WTC11 (cell line): ENCODE data around the gene SLC9A9. TPM values are rescaled to one million over a fixed set of nuclear protein-coding genes. Genes with fewer than 3 reads are reported as not detected.

Source experiments
- ATAC-seq: fragments of 200-7000 bp; cut with Tn5 transposase; 2 replicates; pipeline ENCODE4 v1.10.0; 2021; ENCODE audit warnings: mild to moderate bottlenecking, moderate library complexity
- CTCF ChIA-PET: fragments of 300-600 bp; sonication (Branson Sonifier 250); formaldehyde crosslinking; loops from one replicate; lab custom pipeline; 2021; ENCODE audit warnings: antibody characterized with exemption; lab: Charles Lee
- POLR2A ChIA-PET: fragments of 350-600 bp; sonication (Branson Sonifier 250); formaldehyde crosslinking; loops from one replicate; lab custom pipeline; 2021; ENCODE audit warnings: antibody characterized with exemption; lab: Charles Lee
- DNase-seq: peaks from one replicate; pipeline ENCODE4 v3.0.0; 2021; ENCODE audit warnings: low spot score
- H3K27ac Mint-ChIP-seq: 2 replicates; pipeline ENCODE4 v1.8.0; 2021; ENCODE audit warnings: mixed read lengths
- H3K27me3 Mint-ChIP-seq: 2 replicates; pipeline ENCODE4 v1.8.0; 2021; ENCODE audit warnings: low read depth, mild to moderate bottlenecking, moderate library complexity, mixed read lengths
- H3K36me3 Mint-ChIP-seq: 2 replicates; pipeline ENCODE4 v1.8.0; 2021; ENCODE audit warnings: mixed read lengths
- H3K4me1 Mint-ChIP-seq: 2 replicates; pipeline ENCODE4 v1.8.0; 2022; ENCODE audit warnings: mixed read lengths
- H3K4me3 Mint-ChIP-seq: 2 replicates; pipeline ENCODE4 v1.8.0; 2021; ENCODE audit warnings: mild to moderate bottlenecking, moderate library complexity, mixed read lengths
- H3K9me3 Mint-ChIP-seq: 2 replicates; pipeline ENCODE4 v1.8.0; 2021; ENCODE audit warnings: mixed read lengths
- ATF1 ChIP-seq: sonication (generic); formaldehyde crosslinking; IDR thresholded peaks from 2 replicates; pipeline ENCODE4 v1.8.1; 2023; ENCODE audit warnings: mild to moderate bottlenecking, moderate library complexity, missing genetic modification reagents
- CREB1 ChIP-seq: sonication (generic); formaldehyde crosslinking; IDR thresholded peaks from 2 replicates; pipeline ENCODE4 v1.8.0; 2023; ENCODE audit warnings: mild to moderate bottlenecking, missing genetic modification reagents
- OVOL2 ChIP-seq: fragments of 250-450 bp; sonication (Bioruptor Pico); IDR thresholded peaks from 2 replicates; pipeline ENCODE4 v1.9.0; 2021; ENCODE audit warnings: mild to moderate bottlenecking, borderline replicate concordance
- TCF7 ChIP-seq: sonication (generic); formaldehyde crosslinking; IDR thresholded peaks from 2 replicates; pipeline ENCODE4 v1.8.0; 2022; ENCODE audit warnings: mild to moderate bottlenecking, low read depth, missing genetic modification reagents, moderate library complexity
- TEAD4 ChIP-seq: sonication (generic); formaldehyde crosslinking; IDR thresholded peaks from 2 replicates; pipeline ENCODE4 v1.8.0; 2022; ENCODE audit warnings: mild to moderate bottlenecking, missing genetic modification reagents
- ZNF121 ChIP-seq: sonication (generic); formaldehyde crosslinking; IDR thresholded peaks from 2 replicates; pipeline ENCODE4 v1.8.0; 2023; ENCODE audit warnings: missing genetic modification reagents
- ZNF317 ChIP-seq: sonication (generic); formaldehyde crosslinking; IDR thresholded peaks from 2 replicates; pipeline ENCODE4 v1.8.1; 2023; ENCODE audit warnings: low read depth, mild to moderate bottlenecking, moderate library complexity, missing genetic modification reagents, borderline replicate concordance
- ZNF396 ChIP-seq: fragments of 250-450 bp; sonication (Bioruptor Pico); IDR thresholded peaks from 2 replicates; pipeline ENCODE4 v1.8.0; 2021; ENCODE audit warnings: mild to moderate bottlenecking, moderate library complexity, borderline replicate concordance
- ZNF416 ChIP-seq: fragments of 250-450 bp; sonication (Bioruptor Pico); IDR thresholded peaks from 2 replicates; pipeline ENCODE4 v1.9.0; 2021; ENCODE audit warnings: mild to moderate bottlenecking, inconsistent platforms
- total RNA-seq: library from RNA; stranded (reverse); gene quantifications from 3 replicates; pipeline ENCODE4 v1.2.3, GENCODE V29; 2021
- TF ChIP-seq, protein P1 (sequence below): sonication (generic); formaldehyde crosslinking; IDR thresholded peaks from 2 replicates; pipeline ENCODE4 v1.8.0; 2022; ENCODE audit warnings: mild to moderate bottlenecking, missing genetic modification reagents
- TF ChIP-seq, protein P2 (sequence below): fragments of 250-450 bp; sonication (Bioruptor Pico); conservative IDR thresholded peaks from 2 replicates; pipeline ENCODE4 v1.9.0; 2021; ENCODE audit warnings: mild to moderate bottlenecking
- TF ChIP-seq, protein P3 (sequence below): sonication (generic); formaldehyde crosslinking; IDR thresholded peaks from 2 replicates; pipeline ENCODE4 v1.8.0; 2023; ENCODE audit warnings: mild to moderate bottlenecking, missing genetic modification reagents
- TF ChIP-seq, protein P4 (sequence below): sonication (generic); formaldehyde crosslinking; IDR thresholded peaks from 2 replicates; pipeline ENCODE4 v1.8.1; 2022; ENCODE audit warnings: mild to moderate bottlenecking, moderate library complexity, missing genetic modification reagents
- TF ChIP-seq, protein P5 (sequence below): sonication (generic); formaldehyde crosslinking; IDR thresholded peaks from 2 replicates; pipeline ENCODE4 v1.8.0; 2022; ENCODE audit warnings: mild to moderate bottlenecking, missing genetic modification reagents
- TF ChIP-seq, protein P6 (sequence below): sonication (generic); formaldehyde crosslinking; IDR thresholded peaks from 2 replicates; pipeline ENCODE4 v1.8.1; 2023; ENCODE audit warnings: mild to moderate bottlenecking, missing genetic modification reagents
- TF ChIP-seq, protein P7 (sequence below): fragments of 250-450 bp; sonication (Bioruptor Pico); IDR thresholded peaks from 2 replicates; pipeline ENCODE4 v1.9.0; 2021; ENCODE audit warnings: mild to moderate bottlenecking

SLC9A9 gene
- total RNA-seq, 1 experiment from 2014 or later, result 1.2 TPM

DNA sequence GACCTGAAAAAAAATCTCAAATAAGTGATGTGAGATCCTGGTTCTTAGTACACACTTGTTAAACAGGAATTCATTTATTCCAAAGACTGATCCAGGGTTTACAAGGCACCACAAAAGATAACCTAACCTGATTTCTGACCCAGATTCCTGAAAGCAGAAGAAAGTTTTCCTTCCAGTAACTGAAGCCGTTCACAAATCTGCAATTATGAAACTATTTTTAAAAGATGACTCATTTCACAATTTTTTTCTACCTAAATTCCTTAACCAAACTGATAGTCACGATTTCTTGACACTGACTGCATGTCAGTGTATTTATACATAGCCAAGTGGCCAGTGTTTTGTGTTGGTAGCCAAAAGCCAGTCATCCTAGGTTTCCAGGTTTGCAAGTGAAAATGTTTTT, 17.1 kb downstream of the SLC9A9 start:
- ChIA-PET POLR2A (no interaction called here), CTCF (no interaction called here)
- DNase-seq, result no peak
- H3K4me3 Mint-ChIP-seq, result no peak overlapping the region
- no peak overlapping the region for H3K27ac Mint-ChIP-seq
- TF ChIP-seq ATF1 (CRISPR knock-in tag), result no peak
- no peak for TF ChIP-seq ZNF396 (CRISPR knock-in tag)
- TF ChIP-seq, protein P1, sequence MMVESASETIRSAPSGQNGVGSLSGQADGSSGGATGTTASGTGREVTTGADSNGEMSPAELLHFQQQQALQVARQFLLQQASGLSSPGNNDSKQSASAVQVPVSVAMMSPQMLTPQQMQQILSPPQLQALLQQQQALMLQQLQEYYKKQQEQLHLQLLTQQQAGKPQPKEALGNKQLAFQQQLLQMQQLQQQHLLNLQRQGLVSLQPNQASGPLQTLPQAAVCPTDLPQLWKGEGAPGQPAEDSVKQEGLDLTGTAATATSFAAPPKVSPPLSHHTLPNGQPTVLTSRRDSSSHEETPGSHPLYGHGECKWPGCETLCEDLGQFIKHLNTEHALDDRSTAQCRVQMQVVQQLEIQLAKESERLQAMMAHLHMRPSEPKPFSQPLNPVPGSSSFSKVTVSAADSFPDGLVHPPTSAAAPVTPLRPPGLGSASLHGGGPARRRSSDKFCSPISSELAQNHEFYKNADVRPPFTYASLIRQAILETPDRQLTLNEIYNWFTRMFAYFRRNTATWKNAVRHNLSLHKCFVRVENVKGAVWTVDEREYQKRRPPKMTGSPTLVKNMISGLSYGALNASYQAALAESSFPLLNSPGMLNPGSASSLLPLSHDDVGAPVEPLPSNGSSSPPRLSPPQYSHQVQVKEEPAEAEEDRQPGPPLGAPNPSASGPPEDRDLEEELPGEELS (CRISPR knock-in tag), result no peak
- TF ChIP-seq, protein P2, sequence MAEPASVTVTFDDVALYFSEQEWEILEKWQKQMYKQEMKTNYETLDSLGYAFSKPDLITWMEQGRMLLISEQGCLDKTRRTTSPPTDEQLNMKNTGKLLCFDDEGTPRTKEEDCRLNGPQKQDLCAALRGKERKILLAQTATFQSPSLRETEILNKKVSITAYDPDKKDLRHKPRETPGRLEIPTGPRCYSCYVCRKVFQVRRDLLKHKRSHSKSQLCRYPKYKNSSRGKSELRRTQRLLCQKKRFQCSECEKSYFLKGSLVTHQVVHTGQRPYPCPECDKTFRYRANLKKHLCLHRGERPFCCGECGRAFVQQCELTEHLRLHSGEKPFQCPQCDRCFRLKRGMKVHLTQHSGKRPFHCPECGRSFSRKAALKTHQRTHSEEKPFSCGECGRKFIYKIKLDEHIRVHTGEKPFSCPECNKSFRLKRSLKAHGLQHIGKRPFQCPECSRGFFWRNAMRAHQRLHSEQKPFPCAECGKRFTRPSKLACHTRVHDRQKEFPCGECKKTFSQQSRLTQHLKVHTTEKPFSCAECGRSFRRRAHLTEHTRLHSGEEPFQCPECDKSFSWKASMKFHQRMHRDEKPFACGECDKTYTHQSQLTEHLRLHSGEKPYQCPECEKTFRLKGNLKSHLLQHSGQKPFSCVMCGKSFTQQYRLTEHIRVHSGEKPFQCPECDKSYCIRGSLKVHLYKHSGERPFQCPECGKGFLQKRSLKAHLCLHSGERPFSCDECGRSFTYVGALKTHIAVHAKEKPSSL, result no peak
- TF ChIP-seq ZNF416 (CRISPR knock-in tag), result no peak
- no peak for TF ChIP-seq ZNF317
- TF ChIP-seq CREB1 (CRISPR knock-in tag), result no peak
- TF ChIP-seq, protein P3, sequence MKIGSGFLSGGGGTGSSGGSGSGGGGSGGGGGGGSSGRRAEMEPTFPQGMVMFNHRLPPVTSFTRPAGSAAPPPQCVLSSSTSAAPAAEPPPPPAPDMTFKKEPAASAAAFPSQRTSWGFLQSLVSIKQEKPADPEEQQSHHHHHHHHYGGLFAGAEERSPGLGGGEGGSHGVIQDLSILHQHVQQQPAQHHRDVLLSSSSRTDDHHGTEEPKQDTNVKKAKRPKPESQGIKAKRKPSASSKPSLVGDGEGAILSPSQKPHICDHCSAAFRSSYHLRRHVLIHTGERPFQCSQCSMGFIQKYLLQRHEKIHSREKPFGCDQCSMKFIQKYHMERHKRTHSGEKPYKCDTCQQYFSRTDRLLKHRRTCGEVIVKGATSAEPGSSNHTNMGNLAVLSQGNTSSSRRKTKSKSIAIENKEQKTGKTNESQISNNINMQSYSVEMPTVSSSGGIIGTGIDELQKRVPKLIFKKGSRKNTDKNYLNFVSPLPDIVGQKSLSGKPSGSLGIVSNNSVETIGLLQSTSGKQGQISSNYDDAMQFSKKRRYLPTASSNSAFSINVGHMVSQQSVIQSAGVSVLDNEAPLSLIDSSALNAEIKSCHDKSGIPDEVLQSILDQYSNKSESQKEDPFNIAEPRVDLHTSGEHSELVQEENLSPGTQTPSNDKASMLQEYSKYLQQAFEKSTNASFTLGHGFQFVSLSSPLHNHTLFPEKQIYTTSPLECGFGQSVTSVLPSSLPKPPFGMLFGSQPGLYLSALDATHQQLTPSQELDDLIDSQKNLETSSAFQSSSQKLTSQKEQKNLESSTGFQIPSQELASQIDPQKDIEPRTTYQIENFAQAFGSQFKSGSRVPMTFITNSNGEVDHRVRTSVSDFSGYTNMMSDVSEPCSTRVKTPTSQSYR, result no peak
- TF ChIP-seq, protein P4, sequence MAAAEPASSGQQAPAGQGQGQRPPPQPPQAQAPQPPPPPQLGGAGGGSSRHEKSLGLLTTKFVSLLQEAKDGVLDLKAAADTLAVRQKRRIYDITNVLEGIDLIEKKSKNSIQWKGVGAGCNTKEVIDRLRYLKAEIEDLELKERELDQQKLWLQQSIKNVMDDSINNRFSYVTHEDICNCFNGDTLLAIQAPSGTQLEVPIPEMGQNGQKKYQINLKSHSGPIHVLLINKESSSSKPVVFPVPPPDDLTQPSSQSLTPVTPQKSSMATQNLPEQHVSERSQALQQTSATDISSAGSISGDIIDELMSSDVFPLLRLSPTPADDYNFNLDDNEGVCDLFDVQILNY (CRISPR knock-in tag), result no peak
- TF ChIP-seq TEAD4 (CRISPR knock-in tag), result no peak
- TF ChIP-seq ZNF121 (CRISPR knock-in tag), result no peak
- no peak for TF ChIP-seq OVOL2 (CRISPR knock-in tag)
- TF ChIP-seq, protein P5, sequence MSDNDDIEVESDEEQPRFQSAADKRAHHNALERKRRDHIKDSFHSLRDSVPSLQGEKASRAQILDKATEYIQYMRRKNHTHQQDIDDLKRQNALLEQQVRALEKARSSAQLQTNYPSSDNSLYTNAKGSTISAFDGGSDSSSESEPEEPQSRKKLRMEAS, result no peak
- TF ChIP-seq, protein P6, sequence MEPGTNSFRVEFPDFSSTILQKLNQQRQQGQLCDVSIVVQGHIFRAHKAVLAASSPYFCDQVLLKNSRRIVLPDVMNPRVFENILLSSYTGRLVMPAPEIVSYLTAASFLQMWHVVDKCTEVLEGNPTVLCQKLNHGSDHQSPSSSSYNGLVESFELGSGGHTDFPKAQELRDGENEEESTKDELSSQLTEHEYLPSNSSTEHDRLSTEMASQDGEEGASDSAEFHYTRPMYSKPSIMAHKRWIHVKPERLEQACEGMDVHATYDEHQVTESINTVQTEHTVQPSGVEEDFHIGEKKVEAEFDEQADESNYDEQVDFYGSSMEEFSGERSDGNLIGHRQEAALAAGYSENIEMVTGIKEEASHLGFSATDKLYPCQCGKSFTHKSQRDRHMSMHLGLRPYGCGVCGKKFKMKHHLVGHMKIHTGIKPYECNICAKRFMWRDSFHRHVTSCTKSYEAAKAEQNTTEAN (CRISPR knock-in tag), result no peak
- no peak for TF ChIP-seq TCF7 (CRISPR knock-in tag)
- TF ChIP-seq, protein P7, sequence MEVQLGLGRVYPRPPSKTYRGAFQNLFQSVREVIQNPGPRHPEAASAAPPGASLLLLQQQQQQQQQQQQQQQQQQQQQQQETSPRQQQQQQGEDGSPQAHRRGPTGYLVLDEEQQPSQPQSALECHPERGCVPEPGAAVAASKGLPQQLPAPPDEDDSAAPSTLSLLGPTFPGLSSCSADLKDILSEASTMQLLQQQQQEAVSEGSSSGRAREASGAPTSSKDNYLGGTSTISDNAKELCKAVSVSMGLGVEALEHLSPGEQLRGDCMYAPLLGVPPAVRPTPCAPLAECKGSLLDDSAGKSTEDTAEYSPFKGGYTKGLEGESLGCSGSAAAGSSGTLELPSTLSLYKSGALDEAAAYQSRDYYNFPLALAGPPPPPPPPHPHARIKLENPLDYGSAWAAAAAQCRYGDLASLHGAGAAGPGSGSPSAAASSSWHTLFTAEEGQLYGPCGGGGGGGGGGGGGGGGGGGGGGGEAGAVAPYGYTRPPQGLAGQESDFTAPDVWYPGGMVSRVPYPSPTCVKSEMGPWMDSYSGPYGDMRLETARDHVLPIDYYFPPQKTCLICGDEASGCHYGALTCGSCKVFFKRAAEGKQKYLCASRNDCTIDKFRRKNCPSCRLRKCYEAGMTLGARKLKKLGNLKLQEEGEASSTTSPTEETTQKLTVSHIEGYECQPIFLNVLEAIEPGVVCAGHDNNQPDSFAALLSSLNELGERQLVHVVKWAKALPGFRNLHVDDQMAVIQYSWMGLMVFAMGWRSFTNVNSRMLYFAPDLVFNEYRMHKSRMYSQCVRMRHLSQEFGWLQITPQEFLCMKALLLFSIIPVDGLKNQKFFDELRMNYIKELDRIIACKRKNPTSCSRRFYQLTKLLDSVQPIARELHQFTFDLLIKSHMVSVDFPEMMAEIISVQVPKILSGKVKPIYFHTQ (CRISPR knock-in tag), result no peak
- no peaks in the 10 kb centered on the region for H3K27me3 Mint-ChIP-seq
- no peaks in the 10 kb centered on the region for H3K36me3 Mint-ChIP-seq
- no peaks in the 10 kb centered on the region for H3K9me3 Mint-ChIP-seq
- no peak for ATAC-seq
- H3K4me1 Mint-ChIP-seq, result peaks cover 10% of the 10 kb centered on the region; the same call in 1 of the 2 replicates
